Measurements from ENCODE around the gene CLDN17.
A peak's percentile ranks its signal among the peaks of the same experiment; 100 is the strongest.

CLDN17 gene

GRCh38 chr21:30206551-30207251 is 40.1 kb upstream of the CLDN17 start:
- TF ChIP-seq CTCF (IDR thresholded peaks at IDR 0.05; ENCODE audit: low read depth, low read length) = no peak
- H3K27me3 ChIP-seq = no peaks in the 10 kb centered on the region
- H3K4me1 ChIP-seq = no peaks in the 10 kb centered on the region
- H3K4me3 ChIP-seq (ENCODE audit: low read depth, low read length) = no peak overlapping the region
- no peaks in the 10 kb centered on the region for H3K9me3 ChIP-seq
- no peaks in the 10 kb centered on the region for H3K36me3 ChIP-seq
- DNase-seq = no peak

- Histone ChIP-seq H3K27me3 (no peaks in the 10 kb centered on the region), H3K9me3 (no peaks in the 10 kb centered on the region), H3K36me3 (no peaks in the 10 kb centered on the region), H3K4me3 (ENCODE audit: low read depth, low read length) (no peak overlapping the region), H3K4me1 (no peaks in the 10 kb centered on the region)
- TF ChIP-seq CTCF (IDR thresholded peaks at IDR 0.05; ENCODE audit: low read depth, low read length) = no peak
- DNase-seq = no peak
These were observed 33.4 kb upstream of the CLDN17 start for GRCh38 chr21:30200000-30200399.

- peak; percentile 30 for DNase-seq
These were observed 28.2 kb upstream of the CLDN17 start for GRCh38 chr21:30194701-30195299.

GRCh38 chr21:30193201-30193600 is 26.6 kb upstream of the CLDN17 start:
- no peaks in the 10 kb centered on the region for H3K9me3 ChIP-seq
- no peaks in the 10 kb centered on the region for H3K36me3 ChIP-seq
- no peak for DNase-seq

More at GRCh38 chr21:30194701-30195299, 28.2 kb upstream of the CLDN17 start:
- TF ChIP-seq CTCF (IDR thresholded peaks at IDR 0.05; ENCODE audit: low read depth, low read length) = peak; percentile 54
- Histone ChIP-seq H3K4me3 (ENCODE audit: low read depth, low read length) (no peak overlapping the region), H3K9me3 (no peaks in the 10 kb centered on the region), H3K27me3 (no peaks in the 10 kb centered on the region), H3K4me1 (no peaks in the 10 kb centered on the region), H3K36me3 (no peaks in the 10 kb centered on the region)

GRCh38 chr21:30190554-30190953 is 23.9 kb upstream of the CLDN17 start:
- DNase-seq = no peak

More at GRCh38 chr21:30193201-30193600, 26.6 kb upstream of the CLDN17 start:
- no peak for TF ChIP-seq CTCF (IDR thresholded peaks at IDR 0.05; ENCODE audit: low read depth, low read length)
- no peaks in the 10 kb centered on the region for H3K27me3 ChIP-seq
- H3K4me3 ChIP-seq (ENCODE audit: low read depth, low read length) = no peak overlapping the region
- H3K4me1 ChIP-seq = no peaks in the 10 kb centered on the region

More at GRCh38 chr21:30190554-30190953, 23.9 kb upstream of the CLDN17 start:
- Histone ChIP-seq H3K36me3 (no peaks in the 10 kb centered on the region), H3K9me3 (no peaks in the 10 kb centered on the region), H3K4me1 (no peaks in the 10 kb centered on the region), H3K27me3 (no peaks in the 10 kb centered on the region), H3K4me3 (ENCODE audit: low read depth, low read length) (no peak overlapping the region)
- no peak for TF ChIP-seq CTCF (IDR thresholded peaks at IDR 0.05; ENCODE audit: low read depth, low read length)
